Activated T-helper 17 cell treated with anti-CD3 and anti-CD28 coated beads, Interleukin-2, amount 50 U/mL, for 72 hours (primary cell): Measurements from ENCODE around the gene RIMBP2. TPM values are rescaled to one million over a fixed set of nuclear protein-coding genes. Genes with fewer than 3 reads are reported as not detected.

ENCODE experiments used
- ATAC-seq: fragments of 150-1000 bp; cut with Tn5 transposase; replicated peaks from 2 replicates; pipeline ENCODE4 v1.10.0; 2021; ENCODE audit warnings: mild to moderate bottlenecking, moderate library complexity
- H3K27ac Mint-ChIP-seq: one replicate; pipeline ENCODE4 v1.8.0; 2022; ENCODE audit warnings: mixed read lengths
- H3K27me3 Mint-ChIP-seq: one replicate; pipeline ENCODE4 v1.8.0; 2022; ENCODE audit warnings: mixed read lengths
- H3K36me3 Mint-ChIP-seq: one replicate; pipeline ENCODE4 v1.8.0; 2022; ENCODE audit warnings: low read depth, mild to moderate bottlenecking, mixed read lengths
- H3K4me1 Mint-ChIP-seq: one replicate; pipeline ENCODE4 v1.8.0; 2022; ENCODE audit warnings: mixed read lengths
- H3K4me3 Mint-ChIP-seq: one replicate; pipeline ENCODE4 v1.8.0; 2022; ENCODE audit warnings: mild to moderate bottlenecking, mixed read lengths
- H3K9me3 Mint-ChIP-seq: one replicate; pipeline ENCODE4 v1.8.0; 2022; ENCODE audit warnings: mixed read lengths
- total RNA-seq, 2 donors: library from RNA; stranded (reverse); gene quantifications; one replicate each; pipeline ENCODE4 v1.2.3, GENCODE V29; 2022

Gene RIMBP2
- total RNA-seq, 2 donors from 2014 or later, result 0.29 TPM; not detected in 1

DNA sequence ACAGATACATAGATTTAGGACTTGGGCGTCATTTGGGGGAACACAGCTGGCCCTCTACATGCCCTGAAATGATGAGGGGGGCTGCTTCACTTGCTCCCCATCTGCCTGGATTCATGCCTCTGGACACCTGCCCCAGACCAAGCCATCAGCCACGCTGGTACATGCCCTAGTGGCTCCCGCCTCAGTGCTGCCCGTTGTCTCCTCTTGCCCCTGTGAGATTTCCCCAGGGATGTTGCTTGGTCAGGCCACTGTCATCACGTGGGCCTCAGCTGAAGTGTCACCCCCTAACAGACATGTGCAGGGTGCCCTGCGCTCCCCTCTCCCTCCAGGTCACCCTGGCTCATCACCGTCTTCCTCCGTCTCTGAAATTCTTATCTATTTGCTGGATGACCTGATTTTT, 220.9 kb downstream of the RIMBP2 start:
- Mint-ChIP-seq H3K9me3 (peaks cover 7% of the 10 kb centered on the region), H3K36me3 (no peaks in the 10 kb centered on the region), H3K27ac (no peak overlapping the region), H3K27me3 (no peaks in the 10 kb centered on the region), H3K4me1 (no peaks in the 10 kb centered on the region), H3K4me3 (no peak overlapping the region)
- no peak for ATAC-seq

DNA sequence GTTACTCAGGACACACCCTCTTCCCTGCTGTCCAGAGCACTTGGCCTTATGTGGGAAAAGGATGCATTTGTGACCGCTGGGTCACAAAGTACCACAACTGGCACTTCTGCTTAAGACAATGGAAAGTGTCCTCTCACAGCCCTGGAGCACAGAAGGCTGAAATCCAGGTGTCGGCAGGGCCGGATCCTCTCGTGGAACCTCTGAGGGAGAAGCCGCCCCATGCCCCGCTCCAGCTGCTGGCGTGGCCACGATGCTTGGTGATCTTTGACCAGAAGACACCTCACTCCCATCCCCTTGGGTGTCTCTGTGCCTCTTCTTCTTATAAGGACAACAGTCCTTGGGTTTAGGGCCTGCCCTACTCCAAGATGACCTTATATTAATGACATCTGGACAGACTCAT, 221.4 kb downstream of the RIMBP2 start:
- peaks cover 6% of the 10 kb centered on the region for H3K9me3 Mint-ChIP-seq
- no peak for ATAC-seq

DNA sequence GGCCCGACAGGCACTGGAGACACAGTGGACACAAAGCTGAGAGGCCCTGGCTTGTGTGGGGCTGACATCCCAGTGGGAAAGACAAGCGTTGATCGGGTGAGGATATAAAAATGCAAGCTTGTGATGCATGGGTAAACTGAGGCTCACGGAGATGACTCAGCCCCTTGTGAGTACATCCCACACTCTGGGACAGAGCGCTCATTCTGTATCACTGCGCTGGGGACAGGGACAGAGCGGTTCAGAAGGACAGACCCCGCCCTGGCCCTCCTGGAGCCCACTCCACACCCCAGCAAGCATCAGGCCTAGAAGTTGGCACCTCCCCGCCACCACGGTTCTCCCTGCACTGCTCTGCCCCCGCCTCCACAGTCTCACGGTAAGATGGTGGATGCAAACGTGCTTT, 222.1 kb downstream of the RIMBP2 start:
- no peaks in the 10 kb centered on the region for H3K4me1 Mint-ChIP-seq
- no peaks in the 10 kb centered on the region for H3K27me3 Mint-ChIP-seq
- H3K4me3 Mint-ChIP-seq, result no peak overlapping the region
- no peak for ATAC-seq
- no peak overlapping the region for H3K27ac Mint-ChIP-seq
- no peaks in the 10 kb centered on the region for H3K36me3 Mint-ChIP-seq
- H3K9me3 Mint-ChIP-seq, result peaks cover 4% of the 10 kb centered on the region

More for the DNA sequence above, 221.4 kb downstream of the RIMBP2 start:
- H3K27ac Mint-ChIP-seq, result no peak overlapping the region
- no peaks in the 10 kb centered on the region for H3K4me1 Mint-ChIP-seq
- no peaks in the 10 kb centered on the region for H3K27me3 Mint-ChIP-seq
- no peak overlapping the region for H3K4me3 Mint-ChIP-seq
- no peaks in the 10 kb centered on the region for H3K36me3 Mint-ChIP-seq

- Mint-ChIP-seq H3K9me3 (peaks cover 4% of the 10 kb centered on the region), H3K4me3 (no peak overlapping the region), H3K4me1 (no peaks in the 10 kb centered on the region), H3K27ac (no peak overlapping the region), H3K27me3 (peaks cover 3% of the 10 kb centered on the region), H3K36me3 (no peaks in the 10 kb centered on the region)
- ATAC-seq, result no peak
Observed at GRCh38 chr12:130491421-130492357, 224.4 kb downstream of the RIMBP2 start.

DNA sequence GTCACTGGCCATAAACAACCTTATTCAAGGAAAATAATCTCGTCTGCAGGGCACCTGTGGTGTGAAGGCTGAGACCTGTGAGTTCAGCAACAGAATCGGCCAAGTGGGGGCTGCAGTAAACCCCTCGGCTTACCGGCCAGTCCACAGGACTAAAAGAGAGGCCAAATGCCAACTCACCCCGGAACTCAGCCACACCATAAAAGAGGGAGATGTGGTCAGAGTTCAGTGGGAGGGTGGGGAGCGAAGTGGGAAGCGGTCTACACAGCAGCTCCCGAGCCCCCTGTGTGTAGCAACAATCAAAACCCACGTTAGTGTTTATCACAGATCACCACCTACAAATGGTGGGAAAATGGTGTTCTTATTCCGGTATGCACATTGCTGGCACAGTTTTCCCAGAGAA, 225.4 kb downstream of the RIMBP2 start:
- Mint-ChIP-seq H3K4me1 (no peaks in the 10 kb centered on the region), H3K27me3 (peaks cover 3% of the 10 kb centered on the region), H3K27ac (no peak overlapping the region), H3K4me3 (no peak overlapping the region), H3K9me3 (peaks cover 4% of the 10 kb centered on the region), H3K36me3 (no peaks in the 10 kb centered on the region)
- ATAC-seq, result no peak

DNA sequence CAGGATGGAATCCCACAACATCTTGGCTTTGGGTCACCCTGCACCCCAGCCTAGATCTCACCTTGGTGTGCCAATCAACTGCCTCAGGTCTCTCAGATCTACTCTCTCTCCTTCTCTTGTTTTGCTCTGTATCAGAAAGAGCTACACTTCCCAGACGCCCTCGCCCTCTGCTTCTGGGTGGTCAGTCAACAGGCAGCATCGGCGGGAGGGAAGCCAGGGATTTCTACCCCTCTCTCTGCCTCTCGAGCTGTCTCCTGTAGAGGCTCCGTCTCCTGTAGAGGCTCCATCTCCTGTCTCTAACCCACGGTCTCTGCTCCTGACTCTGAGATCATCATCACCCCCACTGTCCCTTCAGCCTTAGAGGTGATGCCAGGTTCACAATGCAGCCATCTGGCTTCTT, 226.8 kb downstream of the RIMBP2 start:
- H3K36me3 Mint-ChIP-seq, result no peaks in the 10 kb centered on the region
- no peak overlapping the region for H3K27ac Mint-ChIP-seq
- no peaks in the 10 kb centered on the region for H3K4me1 Mint-ChIP-seq
- H3K27me3 Mint-ChIP-seq, result peaks cover 3% of the 10 kb centered on the region
- H3K4me3 Mint-ChIP-seq, result no peak overlapping the region
- ATAC-seq, result no peak
- H3K9me3 Mint-ChIP-seq, result no peaks in the 10 kb centered on the region

GRCh38 chr12:130488358-130488710, 227.8 kb downstream of the RIMBP2 start:
- Mint-ChIP-seq H3K4me1 (no peaks in the 10 kb centered on the region), H3K9me3 (no peaks in the 10 kb centered on the region), H3K27me3 (peaks cover 3% of the 10 kb centered on the region), H3K36me3 (no peaks in the 10 kb centered on the region), H3K4me3 (no peak overlapping the region), H3K27ac (no peak overlapping the region)
- ATAC-seq, result no peak

GRCh38 chr12:130487636-130488357, 228.3 kb downstream of the RIMBP2 start:
- H3K4me3 Mint-ChIP-seq, result no peak overlapping the region
- no peaks in the 10 kb centered on the region for H3K4me1 Mint-ChIP-seq
- H3K9me3 Mint-ChIP-seq, result no peaks in the 10 kb centered on the region
- no peak for ATAC-seq
- no peaks in the 10 kb centered on the region for H3K36me3 Mint-ChIP-seq
- no peak overlapping the region for H3K27ac Mint-ChIP-seq
- H3K27me3 Mint-ChIP-seq, result peaks cover 3% of the 10 kb centered on the region

DNA sequence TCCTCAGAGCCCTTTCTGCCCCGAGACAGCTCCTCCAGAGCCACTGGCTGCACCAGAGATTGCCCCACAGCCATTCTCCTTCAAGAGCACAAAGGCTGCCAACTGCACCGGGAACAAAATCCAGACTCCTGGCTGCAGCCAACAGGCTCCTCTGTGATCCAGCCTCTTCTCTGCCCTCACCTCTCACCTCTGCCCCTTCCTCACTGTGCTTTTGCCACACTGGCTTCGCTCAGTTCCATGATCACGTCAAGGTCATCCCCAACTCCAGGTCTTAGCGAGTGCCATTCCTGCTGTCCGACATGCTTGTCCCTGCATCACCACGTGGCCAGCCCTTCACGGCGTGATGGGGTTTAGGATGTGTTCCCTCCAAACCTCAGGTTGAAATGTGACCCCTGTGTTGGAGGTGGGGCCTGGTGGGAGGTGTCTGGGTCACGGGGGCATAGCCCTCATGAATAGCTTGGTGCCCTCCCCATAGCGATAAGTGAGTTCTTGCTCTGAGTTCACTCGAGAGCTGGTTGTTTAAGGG, 229.1 kb downstream of the RIMBP2 start:
- ATAC-seq, result no peak
- no peaks in the 10 kb centered on the region for H3K9me3 Mint-ChIP-seq
- H3K36me3 Mint-ChIP-seq, result no peaks in the 10 kb centered on the region
- no peaks in the 10 kb centered on the region for H3K4me1 Mint-ChIP-seq
- no peak overlapping the region for H3K27ac Mint-ChIP-seq
- no peak overlapping the region for H3K4me3 Mint-ChIP-seq
- H3K27me3 Mint-ChIP-seq, result peaks cover 3% of the 10 kb centered on the region

DNA sequence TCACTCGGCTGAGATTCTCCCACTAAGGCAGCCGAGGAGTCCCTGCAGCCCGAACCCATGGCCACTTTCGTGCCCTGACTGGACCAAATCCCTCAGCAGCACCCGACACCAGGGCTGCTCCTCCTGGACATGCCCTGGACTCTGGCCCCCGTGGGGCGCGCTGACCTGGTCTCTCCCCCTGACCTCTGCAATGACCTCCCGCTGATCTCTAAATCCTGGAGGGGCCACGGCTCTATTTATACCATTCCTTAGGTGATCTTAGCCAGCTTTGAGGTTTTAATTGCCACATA, 230.0 kb downstream of the RIMBP2 start:
- Mint-ChIP-seq H3K4me3 (no peak overlapping the region), H3K4me1 (no peaks in the 10 kb centered on the region), H3K27me3 (peaks cover 3% of the 10 kb centered on the region), H3K9me3 (no peaks in the 10 kb centered on the region), H3K36me3 (no peaks in the 10 kb centered on the region), H3K27ac (no peak overlapping the region)
- no peak for ATAC-seq

GRCh38 chr12:130485291-130486145, 230.6 kb downstream of the RIMBP2 start:
- Mint-ChIP-seq H3K36me3 (no peaks in the 10 kb centered on the region), H3K27ac (no peak overlapping the region), H3K27me3 (peaks cover 3% of the 10 kb centered on the region), H3K9me3 (no peaks in the 10 kb centered on the region), H3K4me3 (no peak overlapping the region), H3K4me1 (no peaks in the 10 kb centered on the region)
- no peak for ATAC-seq

DNA sequence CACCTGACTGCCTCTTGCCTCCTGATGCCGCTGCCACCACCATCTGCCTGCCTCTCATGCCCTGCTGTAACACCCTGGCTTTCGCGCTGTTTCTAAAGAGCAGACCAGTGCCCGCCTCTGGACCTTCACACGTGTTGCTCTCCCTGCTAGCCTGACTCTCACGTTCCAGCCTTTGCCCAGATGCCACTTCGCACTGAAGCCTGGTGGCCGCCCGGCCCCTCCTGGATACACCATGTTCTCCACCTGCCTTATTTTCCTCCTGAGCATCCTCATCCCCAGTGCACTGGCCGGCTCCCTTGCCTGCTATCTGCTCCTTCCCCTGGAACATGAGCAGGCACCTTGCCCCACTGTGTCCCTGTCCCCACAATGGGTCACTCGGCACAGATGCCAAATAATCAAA, 231.9 kb downstream of the RIMBP2 start:
- no peak overlapping the region for H3K4me3 Mint-ChIP-seq
- no peak for ATAC-seq
- peaks cover 3% of the 10 kb centered on the region for H3K27me3 Mint-ChIP-seq
- no peaks in the 10 kb centered on the region for H3K36me3 Mint-ChIP-seq
- no peaks in the 10 kb centered on the region for H3K4me1 Mint-ChIP-seq
- no peak overlapping the region for H3K27ac Mint-ChIP-seq
- no peaks in the 10 kb centered on the region for H3K9me3 Mint-ChIP-seq

- no peaks in the 10 kb centered on the region for H3K9me3 Mint-ChIP-seq
- no peak for ATAC-seq
- peaks cover 3% of the 10 kb centered on the region for H3K27me3 Mint-ChIP-seq
- no peaks in the 10 kb centered on the region for H3K36me3 Mint-ChIP-seq
- no peak overlapping the region for H3K27ac Mint-ChIP-seq
- H3K4me3 Mint-ChIP-seq, result no peak overlapping the region
- H3K4me1 Mint-ChIP-seq, result no peaks in the 10 kb centered on the region
Observed at GRCh38 chr12:130483616-130484180, 232.4 kb downstream of the RIMBP2 start.

DNA sequence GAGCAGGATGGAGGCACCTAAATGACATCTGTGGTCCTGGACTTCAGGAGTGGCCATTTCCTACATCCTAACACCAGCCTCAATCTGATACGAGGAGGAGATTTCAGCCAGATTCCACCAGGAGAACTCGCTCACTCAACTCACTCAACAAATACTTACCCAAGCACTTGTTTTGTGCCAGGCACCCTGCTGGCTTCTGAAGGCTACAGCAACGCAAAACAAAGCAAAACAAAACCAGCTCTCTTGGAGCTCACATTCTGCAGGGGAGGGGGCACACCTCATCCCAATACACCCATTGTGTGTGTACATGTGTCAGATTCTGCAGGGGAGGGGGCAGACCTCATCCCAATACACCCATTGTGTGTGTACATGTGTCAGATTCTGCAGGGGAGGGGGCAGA, 233.7 kb downstream of the RIMBP2 start:
- Mint-ChIP-seq H3K4me1 (no peaks in the 10 kb centered on the region), H3K36me3 (no peaks in the 10 kb centered on the region), H3K4me3 (no peak overlapping the region), H3K9me3 (no peaks in the 10 kb centered on the region), H3K27ac (no peak overlapping the region), H3K27me3 (no peaks in the 10 kb centered on the region)
- no peak for ATAC-seq
